Fibroblast of lung (primary cell): Measurements from ENCODE around the gene EXOC3. TPM values are rescaled to one million over a fixed set of nuclear protein-coding genes. Genes with fewer than 3 reads are reported as not detected.

Source experiments
- DNase-seq, 2 donors: peaks; one replicate each; pipeline versions ENCODE4 v3.0.0 to v3.0.0-alpha.2; 2010; ENCODE audit warnings: low read depth in 2 of 2
- H2AFZ ChIP-seq: 2 replicates; pipeline ENCODE4 v1.5.1; 2012; ENCODE audit warnings: low read length, control low read depth, inconsistent platforms
- H3K27ac ChIP-seq: 2 replicates; pipeline ENCODE4 v1.5.1; 2011; ENCODE audit warnings: low read length, control low read depth; ENCODE audit not compliant: insufficient read depth
- H3K27me3 ChIP-seq: 2 replicates; pipeline ENCODE4 v1.5.1; 2011; ENCODE audit warnings: mild to moderate bottlenecking, low read length; ENCODE audit not compliant: control insufficient read depth, insufficient read depth
- H3K36me3 ChIP-seq: 2 replicates; pipeline ENCODE4 v1.5.1; 2011; ENCODE audit warnings: low read length; ENCODE audit not compliant: control insufficient read depth, insufficient read depth
- H3K4me1 ChIP-seq: 2 replicates; pipeline ENCODE4 v1.5.1; 2011; ENCODE audit warnings: low read length; ENCODE audit not compliant: control insufficient read depth, insufficient read depth; ENCODE audit errors: extremely low read depth
- H3K4me2 ChIP-seq: 2 replicates; pipeline ENCODE4 v1.5.1; 2011; ENCODE audit warnings: low read length, control low read depth; ENCODE audit not compliant: insufficient read depth; ENCODE audit errors: extremely low read depth
- H3K4me3 ChIP-seq, 4 experiments: fragments of 200-600 bp in 1 of 4; sonication (generic) in 1 of 4; replicated peaks in 1 of 4; 2 replicates each; pipeline ENCODE4 v1.5.1; 2011 to 2016; ENCODE audit warnings: low read length in 4 of 4, low read depth in 3 of 4, mild to moderate bottlenecking in 3 of 4, control low read depth in 2 of 4, inconsistent platforms in 1 of 4, mixed read lengths in 1 of 4; ENCODE audit not compliant: insufficient read depth in 1 of 4; ENCODE audit errors: control extremely low read depth in 1 of 4
- H3K79me2 ChIP-seq: 2 replicates; pipeline ENCODE4 v1.5.1; 2012; ENCODE audit warnings: mild to moderate bottlenecking, low read length, inconsistent platforms; ENCODE audit not compliant: control insufficient read depth, insufficient read depth
- H3K9ac ChIP-seq: 2 replicates; pipeline ENCODE4 v1.5.1; 2011; ENCODE audit warnings: mild to moderate bottlenecking, low read length, control low read depth; ENCODE audit not compliant: insufficient read depth
- H3K9me3 ChIP-seq: 2 replicates; pipeline ENCODE4 v1.5.1; 2012; ENCODE audit warnings: low read depth, low read length; ENCODE audit not compliant: control insufficient read depth, insufficient read depth
- H4K20me1 ChIP-seq: 2 replicates; pipeline ENCODE4 v1.5.1; 2011; ENCODE audit warnings: low read length; ENCODE audit not compliant: control insufficient read depth, insufficient read depth; ENCODE audit errors: extremely low read depth
- EZH2 ChIP-seq: IDR thresholded peaks from 2 replicates; pipeline ENCODE4 v1.5.1; 2012; ENCODE audit warnings: low read length, control low read depth, mild to moderate bottlenecking; ENCODE audit errors: missing control alignments
- polyA plus RNA-seq, 2 donors: library from polyadenylated mRNA; depleted of rRNA in 1 of 2; stranded (reverse) in 1 of 2; unstranded in 1 of 2; fragments of >200 nt; gene quantifications; 2 replicates each; pipeline ENCODE4 v1.2.1, GENCODE V29; 2011 to 2012; ENCODE audit warnings: missing spikeins in 1 of 2
- total RNA-seq: library from RNA; depleted of rRNA; stranded (reverse); fragments of >200 nt; gene quantifications from 2 replicates; pipeline ENCODE4 v1.2.1, GENCODE V29; 2014
- TF ChIP-seq, protein P1 (sequence below), 2 donors: IDR thresholded peaks in 1 of 2; conservative IDR thresholded peaks in 1 of 2; 1 replicate in 1 of 2; 2 replicates in 1 of 2; pipeline ENCODE4 v1.5.1; 2011 to 2012; ENCODE audit warnings: low read length in 2 of 2, control low read depth in 1 of 2, inconsistent platforms in 1 of 2, low read depth in 1 of 2, mild to moderate bottlenecking in 1 of 2

The EXOC3 gene
- total and polyA plus RNA-seq, 2 donors (not counting 1 experiment from before 2014, with no cell fraction given) = 19.9 to 34.5 TPM

- H3K9me3 ChIP-seq = no peaks in the 10 kb centered on the region
- no peak overlapping the region for H3K4me3 ChIP-seq
- no peaks in the 10 kb centered on the region for H3K27me3 ChIP-seq
- H3K79me2 ChIP-seq = no peaks in the 10 kb centered on the region
- H3K4me2 ChIP-seq = no peak overlapping the region
- TF ChIP-seq, protein P1, sequence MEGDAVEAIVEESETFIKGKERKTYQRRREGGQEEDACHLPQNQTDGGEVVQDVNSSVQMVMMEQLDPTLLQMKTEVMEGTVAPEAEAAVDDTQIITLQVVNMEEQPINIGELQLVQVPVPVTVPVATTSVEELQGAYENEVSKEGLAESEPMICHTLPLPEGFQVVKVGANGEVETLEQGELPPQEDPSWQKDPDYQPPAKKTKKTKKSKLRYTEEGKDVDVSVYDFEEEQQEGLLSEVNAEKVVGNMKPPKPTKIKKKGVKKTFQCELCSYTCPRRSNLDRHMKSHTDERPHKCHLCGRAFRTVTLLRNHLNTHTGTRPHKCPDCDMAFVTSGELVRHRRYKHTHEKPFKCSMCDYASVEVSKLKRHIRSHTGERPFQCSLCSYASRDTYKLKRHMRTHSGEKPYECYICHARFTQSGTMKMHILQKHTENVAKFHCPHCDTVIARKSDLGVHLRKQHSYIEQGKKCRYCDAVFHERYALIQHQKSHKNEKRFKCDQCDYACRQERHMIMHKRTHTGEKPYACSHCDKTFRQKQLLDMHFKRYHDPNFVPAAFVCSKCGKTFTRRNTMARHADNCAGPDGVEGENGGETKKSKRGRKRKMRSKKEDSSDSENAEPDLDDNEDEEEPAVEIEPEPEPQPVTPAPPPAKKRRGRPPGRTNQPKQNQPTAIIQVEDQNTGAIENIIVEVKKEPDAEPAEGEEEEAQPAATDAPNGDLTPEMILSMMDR (conservative IDR thresholded peaks at IDR 0.05 in 1 of 2, IDR thresholded peaks at IDR 0.05 in 1 of 2; ENCODE audit: low read depth in 1 of 2, low read length in 2 of 2) = no peak
- no peak for TF ChIP-seq EZH2
- no peaks in the 10 kb centered on the region for H4K20me1 ChIP-seq
- no peak overlapping the region for H3K27ac ChIP-seq
- DNase-seq = peak in 1 of 2 donors; percentile 33
- peaks cover 18% of the 10 kb centered on the region for H3K36me3 ChIP-seq
- no peak overlapping the region for H3K9ac ChIP-seq
- H3K4me1 ChIP-seq = peaks cover 5% of the 10 kb centered on the region
- H2AFZ ChIP-seq = no peak overlapping the region
Measured at GRCh38 chr5:418162-419121, 24.5 kb upstream of the EXOC3 start.

GRCh38 chr5:419970-420369, 23.0 kb upstream of the EXOC3 start:
- no peak overlapping the region for H3K4me3 ChIP-seq
- H3K79me2 ChIP-seq = no peaks in the 10 kb centered on the region
- peak in 1 of 2 donors; percentile 43 for DNase-seq
- peaks cover 5% of the 10 kb centered on the region for H3K4me1 ChIP-seq
- no peak overlapping the region for H3K9ac ChIP-seq
- no peak overlapping the region for H3K27ac ChIP-seq
- H3K36me3 ChIP-seq = peaks cover 20% of the 10 kb centered on the region
- TF ChIP-seq EZH2 = no peak
- TF ChIP-seq, protein P1 (conservative IDR thresholded peaks at IDR 0.05 in 1 of 2, IDR thresholded peaks at IDR 0.05 in 1 of 2; ENCODE audit: low read depth in 1 of 2, low read length in 2 of 2) = no peak
- H3K27me3 ChIP-seq = no peaks in the 10 kb centered on the region
- no peak overlapping the region for H3K4me2 ChIP-seq
- H3K9me3 ChIP-seq = no peaks in the 10 kb centered on the region
- no peak overlapping the region for H2AFZ ChIP-seq
- H4K20me1 ChIP-seq = no peaks in the 10 kb centered on the region

DNA sequence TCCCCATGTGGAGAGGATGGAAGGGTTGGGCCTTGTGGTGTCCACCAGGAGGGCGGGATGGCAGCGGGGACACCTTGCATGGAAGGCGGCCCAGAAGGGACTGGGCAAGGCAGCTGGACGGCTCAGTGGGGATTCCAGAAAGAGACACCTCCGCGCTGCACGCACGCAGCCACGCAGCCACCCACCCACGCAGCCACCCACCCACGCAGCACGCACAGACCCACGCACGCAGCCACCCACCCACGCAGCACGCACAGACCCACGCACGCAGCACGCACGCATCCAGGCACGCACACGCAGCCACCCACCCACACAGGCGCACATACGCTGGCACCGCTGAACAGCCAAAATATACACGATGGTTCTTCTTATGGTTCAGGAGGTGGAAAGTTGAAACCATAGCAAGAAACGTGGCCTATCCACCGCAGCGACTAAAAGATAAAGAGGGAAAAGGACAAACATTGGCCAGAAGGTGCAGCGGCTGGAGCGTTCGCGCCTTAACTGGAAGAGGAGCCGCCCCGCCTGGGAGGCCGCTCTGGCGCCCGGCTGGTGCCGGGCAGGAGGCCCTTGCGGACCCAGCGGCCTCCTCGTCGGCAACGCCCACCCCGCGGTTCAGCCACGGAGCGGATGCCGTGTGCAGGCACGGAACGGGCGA, 22.2 kb upstream of the EXOC3 start:
- H3K27me3 ChIP-seq = no peaks in the 10 kb centered on the region
- no peaks in the 10 kb centered on the region for H4K20me1 ChIP-seq
- DNase-seq = no peak
- no peak overlapping the region for H3K4me2 ChIP-seq
- H3K9me3 ChIP-seq = no peaks in the 10 kb centered on the region
- peaks cover 2% of the 10 kb centered on the region for H3K4me1 ChIP-seq
- no peak overlapping the region for H2AFZ ChIP-seq
- H3K79me2 ChIP-seq = no peaks in the 10 kb centered on the region
- no peak overlapping the region for H3K4me3 ChIP-seq
- H3K27ac ChIP-seq = no peak overlapping the region
- peaks cover 20% of the 10 kb centered on the region for H3K36me3 ChIP-seq
- no peak overlapping the region for H3K9ac ChIP-seq
- TF ChIP-seq, protein P1 (conservative IDR thresholded peaks at IDR 0.05 in 1 of 2, IDR thresholded peaks at IDR 0.05 in 1 of 2; ENCODE audit: low read depth in 1 of 2, low read length in 2 of 2) = no peak
